PFSK-1 (cell line): ENCODE measurements around the gene INSM2.

Experiments
- FOXP2 ChIP-seq: optimal IDR thresholded peaks from 2 replicates; pipeline ENCODE3; 2011; ENCODE audit warnings: borderline replicate concordance, control low read depth, inconsistent platforms; ENCODE audit not compliant: insufficient read depth; ENCODE audit errors: extremely low read length, extremely low read depth
- POLR2AphosphoS5 ChIP-seq: IDR thresholded peaks from 2 replicates; pipeline ENCODE4 v1.6.1; 2012; ENCODE audit warnings: low read depth, mild to moderate bottlenecking, control low read depth, low read length, moderate library complexity
- SIN3A ChIP-seq: IDR thresholded peaks from 2 replicates; pipeline ENCODE4 v1.6.1; 2012; ENCODE audit warnings: mild to moderate bottlenecking, low read length, moderate library complexity, borderline replicate concordance; ENCODE audit not compliant: insufficient read depth
- TAF1 ChIP-seq: IDR thresholded peaks from 2 replicates; pipeline ENCODE4 v1.6.1; 2012; ENCODE audit warnings: low read length, control low read depth, borderline replicate concordance; ENCODE audit not compliant: insufficient read depth
- TF ChIP-seq, protein P1 (sequence below), 2 experiments: IDR thresholded peaks; 2 replicates each; pipeline versions ENCODE4 v1.6.1 to v1.8.0; 2011 to 2012; ENCODE audit warnings: low read depth in 2 of 2, low read length in 2 of 2, control low read depth in 1 of 2, inconsistent platforms in 1 of 2, mild to moderate bottlenecking in 1 of 2, moderate library complexity in 1 of 2; ENCODE audit not compliant: insufficient read depth in 1 of 2

The INSM2 gene

DNA sequence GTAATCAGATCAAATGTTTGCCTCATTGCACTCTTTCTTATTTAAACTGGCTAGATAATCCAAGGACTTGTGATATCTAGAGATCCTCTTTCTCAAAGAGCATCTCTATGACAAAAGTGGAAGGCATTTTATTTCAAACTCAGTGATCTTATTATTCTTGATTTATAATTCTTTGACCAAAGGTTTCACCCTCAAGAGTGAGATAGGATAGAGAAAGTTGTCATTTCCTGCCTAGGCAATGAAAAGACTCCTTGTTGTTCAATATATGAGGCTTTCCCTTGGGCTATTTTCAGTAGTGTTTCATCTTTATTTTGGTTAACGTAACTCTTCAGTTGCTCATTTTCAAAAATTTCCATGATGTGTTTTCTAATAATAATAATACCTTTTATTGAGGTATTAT, 18.0 kb upstream of the INSM2 start:
- no peak for TF ChIP-seq TAF1
- no peak for TF ChIP-seq FOXP2
- TF ChIP-seq SIN3A = no peak
- TF ChIP-seq, protein P1, sequence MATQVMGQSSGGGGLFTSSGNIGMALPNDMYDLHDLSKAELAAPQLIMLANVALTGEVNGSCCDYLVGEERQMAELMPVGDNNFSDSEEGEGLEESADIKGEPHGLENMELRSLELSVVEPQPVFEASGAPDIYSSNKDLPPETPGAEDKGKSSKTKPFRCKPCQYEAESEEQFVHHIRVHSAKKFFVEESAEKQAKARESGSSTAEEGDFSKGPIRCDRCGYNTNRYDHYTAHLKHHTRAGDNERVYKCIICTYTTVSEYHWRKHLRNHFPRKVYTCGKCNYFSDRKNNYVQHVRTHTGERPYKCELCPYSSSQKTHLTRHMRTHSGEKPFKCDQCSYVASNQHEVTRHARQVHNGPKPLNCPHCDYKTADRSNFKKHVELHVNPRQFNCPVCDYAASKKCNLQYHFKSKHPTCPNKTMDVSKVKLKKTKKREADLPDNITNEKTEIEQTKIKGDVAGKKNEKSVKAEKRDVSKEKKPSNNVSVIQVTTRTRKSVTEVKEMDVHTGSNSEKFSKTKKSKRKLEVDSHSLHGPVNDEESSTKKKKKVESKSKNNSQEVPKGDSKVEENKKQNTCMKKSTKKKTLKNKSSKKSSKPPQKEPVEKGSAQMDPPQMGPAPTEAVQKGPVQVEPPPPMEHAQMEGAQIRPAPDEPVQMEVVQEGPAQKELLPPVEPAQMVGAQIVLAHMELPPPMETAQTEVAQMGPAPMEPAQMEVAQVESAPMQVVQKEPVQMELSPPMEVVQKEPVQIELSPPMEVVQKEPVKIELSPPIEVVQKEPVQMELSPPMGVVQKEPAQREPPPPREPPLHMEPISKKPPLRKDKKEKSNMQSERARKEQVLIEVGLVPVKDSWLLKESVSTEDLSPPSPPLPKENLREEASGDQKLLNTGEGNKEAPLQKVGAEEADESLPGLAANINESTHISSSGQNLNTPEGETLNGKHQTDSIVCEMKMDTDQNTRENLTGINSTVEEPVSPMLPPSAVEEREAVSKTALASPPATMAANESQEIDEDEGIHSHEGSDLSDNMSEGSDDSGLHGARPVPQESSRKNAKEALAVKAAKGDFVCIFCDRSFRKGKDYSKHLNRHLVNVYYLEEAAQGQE (IDR thresholded peaks at IDR 0.05; ENCODE audit: insufficient read depth in 1 of 2, low read depth in 2 of 2, low read length in 2 of 2) = no peak

DNA sequence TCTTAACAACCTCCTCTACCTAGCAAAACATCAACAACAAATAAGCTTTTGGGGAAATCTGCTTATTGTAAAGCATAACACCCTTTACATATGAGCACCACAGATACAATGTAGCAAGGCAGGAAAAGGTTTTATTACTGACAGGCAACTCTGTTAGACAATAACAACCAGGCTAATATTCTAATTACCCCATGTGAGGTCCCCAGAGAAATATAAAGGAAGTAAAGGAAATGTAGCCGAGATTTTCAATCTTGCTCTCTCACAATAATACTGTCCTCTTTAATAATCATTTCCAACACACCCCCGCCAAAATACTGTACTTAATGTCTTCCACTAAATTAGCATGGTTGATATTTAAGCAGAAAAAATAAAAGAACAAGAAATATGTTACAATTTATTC, 14.0 kb upstream of the INSM2 start:
- no peak for TF ChIP-seq TAF1
- TF ChIP-seq SIN3A = no peak

DNA sequence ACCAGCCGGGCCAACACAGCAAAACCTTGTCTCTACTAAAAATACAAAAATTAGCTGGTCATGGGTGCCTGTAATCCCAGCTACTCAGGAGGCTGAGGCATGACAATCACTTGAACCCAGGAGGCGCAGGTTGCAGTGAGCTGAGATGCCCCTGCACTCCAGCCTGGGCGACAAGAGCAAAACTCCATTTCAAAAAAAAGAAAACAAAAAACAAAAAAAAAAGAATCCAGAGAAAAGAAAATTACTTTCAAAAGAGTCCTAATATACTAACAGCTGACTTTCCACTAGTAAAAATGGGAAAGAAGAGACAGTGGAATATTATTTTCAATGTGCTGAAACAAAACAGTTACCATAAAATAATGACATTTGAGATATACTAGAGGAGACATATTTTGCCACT, 8.3 kb upstream of the INSM2 start:
- no peak for TF ChIP-seq TAF1
- no peak for TF ChIP-seq POLR2AphosphoS5
- TF ChIP-seq SIN3A = no peak
- TF ChIP-seq FOXP2 = no peak
- TF ChIP-seq, protein P1 (IDR thresholded peaks at IDR 0.05; ENCODE audit: insufficient read depth in 1 of 2, low read depth in 2 of 2, low read length in 2 of 2) = no peak

DNA sequence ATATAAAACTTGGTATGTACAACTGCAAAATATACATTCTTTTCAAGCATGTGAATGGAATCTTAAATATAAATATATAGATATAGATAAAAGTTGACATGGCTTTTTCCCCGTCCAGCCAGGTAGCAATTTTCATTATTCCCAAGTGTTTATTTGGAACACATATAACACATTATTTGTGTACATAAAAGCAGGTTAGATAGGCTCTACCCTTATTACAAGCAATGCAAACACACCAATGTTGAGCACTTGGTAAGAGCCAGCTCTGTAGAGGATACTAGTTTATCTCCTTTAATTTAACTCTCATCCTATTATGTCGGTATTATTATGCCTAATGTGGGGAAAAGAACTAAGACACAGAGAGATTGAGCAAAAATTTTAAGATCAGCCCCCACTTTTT, 7.0 kb upstream of the INSM2 start:
- TF ChIP-seq TAF1 = no peak
- TF ChIP-seq SIN3A = no peak
- TF ChIP-seq POLR2AphosphoS5 = no peak
- TF ChIP-seq FOXP2 = no peak

DNA sequence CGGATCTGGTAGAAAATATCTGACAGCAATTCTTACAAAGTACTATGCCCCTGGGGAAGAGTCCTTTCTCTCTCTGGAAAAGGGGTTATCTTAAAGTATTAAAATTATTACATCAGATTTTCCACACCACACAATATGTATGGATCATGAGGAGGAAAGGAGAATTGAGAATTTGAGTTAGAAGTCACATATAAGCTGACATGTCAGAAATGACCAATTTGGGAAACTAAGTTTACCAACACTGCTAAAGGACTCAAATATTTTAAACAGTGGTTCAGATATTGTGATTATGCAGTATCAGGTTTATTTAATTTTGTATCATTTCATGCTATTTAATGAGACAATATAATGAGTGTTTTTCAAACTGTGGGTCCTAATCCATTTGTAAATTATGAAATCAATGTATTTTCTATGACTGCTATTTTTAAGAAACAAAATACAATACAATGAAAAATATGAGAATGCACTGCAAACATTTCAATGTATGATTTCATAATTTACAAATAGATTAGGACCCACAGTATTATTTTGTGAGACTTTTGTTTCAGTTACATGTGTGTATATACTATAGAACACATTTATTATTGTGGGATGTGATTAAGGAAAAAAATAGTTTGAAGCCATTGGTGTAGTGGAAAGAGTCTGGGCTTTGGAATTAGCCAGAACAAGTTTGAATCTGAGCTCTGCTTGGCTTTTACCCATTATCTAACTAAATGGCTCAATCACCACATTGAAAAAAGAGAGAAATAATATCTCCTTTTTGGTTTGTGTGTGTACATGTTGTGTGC, 1.8 kb upstream of the INSM2 start:
- TF ChIP-seq TAF1 (no peak), SIN3A (no peak)
- TF ChIP-seq, protein P1 (IDR thresholded peaks at IDR 0.05; ENCODE audit: insufficient read depth in 1 of 2, low read depth in 2 of 2, low read length in 2 of 2) = no peak

DNA sequence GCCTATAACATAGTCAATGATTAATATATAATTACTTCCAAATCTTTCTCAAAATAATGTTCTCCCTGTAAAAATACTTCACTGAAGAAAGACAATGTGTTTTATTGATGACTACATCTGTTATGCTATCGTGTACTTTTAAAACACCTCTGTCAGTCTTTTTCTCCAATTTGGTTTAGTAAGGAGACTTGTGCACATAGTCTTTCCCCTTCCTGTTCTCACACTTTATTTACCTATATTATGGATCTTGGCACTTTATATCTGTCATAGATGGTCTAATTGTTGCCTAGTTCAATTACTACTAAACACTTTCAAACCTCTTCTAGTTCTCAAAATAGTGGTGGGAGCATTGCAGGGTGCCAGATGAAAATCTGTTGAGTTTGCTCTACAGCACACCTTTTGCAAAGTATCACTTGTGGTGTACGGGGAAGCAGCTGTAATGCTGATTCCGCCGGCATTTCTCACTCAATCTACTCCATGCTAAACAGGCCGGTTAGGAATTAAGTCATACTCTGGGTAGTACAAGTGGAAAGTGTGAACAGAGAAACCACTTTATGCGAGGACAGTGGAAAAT, 1.1 kb upstream of the INSM2 start:
- TF ChIP-seq SIN3A = no peak
- no peak for TF ChIP-seq POLR2AphosphoS5
- no peak for TF ChIP-seq TAF1
- TF ChIP-seq, protein P1 (IDR thresholded peaks at IDR 0.05; ENCODE audit: insufficient read depth in 1 of 2, low read depth in 2 of 2, low read length in 2 of 2) = no peak
- no peak for TF ChIP-seq FOXP2
